B cell (primary cell): ENCODE measurements around the gene DENND5B.

Experiments used
- CTCF ChIP-seq: fragments of 200-600 bp; IDR thresholded peaks from one replicate; pipeline ENCODE4 v1.8.0; 2022; ENCODE audit warnings: antibody characterized with exemption, mild to moderate bottlenecking
- EZH2 ChIP-seq: IDR thresholded peaks from 2 replicates; pipeline ENCODE4 v1.6.1; 2012; ENCODE audit warnings: borderline replicate concordance, low read depth, mild to moderate bottlenecking, moderate library complexity, low read length; ENCODE audit not compliant: insufficient read depth, poor library complexity, severe bottlenecking

DNA sequence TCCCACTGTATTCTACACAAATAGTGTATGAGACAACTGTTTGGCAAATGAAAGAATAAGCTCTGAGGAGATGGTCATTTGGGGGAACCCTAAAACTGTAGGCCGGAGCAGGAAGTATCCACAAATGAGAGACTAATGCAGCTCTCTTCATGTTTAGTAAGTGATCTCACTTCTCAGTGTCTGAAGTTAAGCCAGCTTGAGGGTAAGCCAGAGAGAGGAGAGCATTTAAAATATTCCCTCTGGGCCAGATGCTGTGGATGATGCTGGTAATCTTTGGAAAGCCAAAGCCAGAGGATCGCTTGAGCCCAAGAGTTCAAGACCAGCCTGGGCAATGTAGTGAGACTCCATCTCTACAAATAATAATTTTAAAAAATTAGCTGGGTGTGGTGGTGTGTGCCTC, 134.4 kb downstream of the DENND5B start:
- TF ChIP-seq CTCF, result no peak
- TF ChIP-seq EZH2, result no peak
